ENCODE results near the gene TFE3.
"Not testable (repeated sequence)": the region's sequence is repeated elsewhere in the genome, so short reads cannot be mapped to it uniquely, and the experiment has no call there.

The TFE3 gene

DNA sequence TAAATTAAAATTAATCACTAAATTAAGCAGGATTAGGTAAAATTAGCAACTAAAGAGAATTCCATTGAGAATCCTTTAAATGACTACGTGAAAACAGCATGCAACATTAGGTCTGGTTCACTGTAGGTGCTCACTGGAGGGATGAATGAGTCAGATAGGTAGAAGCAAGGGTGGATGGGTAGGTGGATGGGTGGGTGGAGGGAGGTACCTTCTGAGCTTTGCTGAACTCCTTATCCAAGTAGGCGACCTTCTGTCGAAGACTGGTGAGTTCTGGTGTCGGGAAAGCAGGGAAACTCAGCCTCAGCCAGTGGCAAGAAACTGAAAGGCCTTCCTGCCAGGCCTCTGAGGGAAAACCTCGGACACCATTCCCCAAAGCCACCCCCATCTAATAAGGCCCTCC, 44.1 kb downstream of the TFE3 start:
- no peak for DNase-seq

- DNase-seq = no peak
Measured at GRCh38 chrX:48998391-48998790, 44.8 kb downstream of the TFE3 start.

DNA sequence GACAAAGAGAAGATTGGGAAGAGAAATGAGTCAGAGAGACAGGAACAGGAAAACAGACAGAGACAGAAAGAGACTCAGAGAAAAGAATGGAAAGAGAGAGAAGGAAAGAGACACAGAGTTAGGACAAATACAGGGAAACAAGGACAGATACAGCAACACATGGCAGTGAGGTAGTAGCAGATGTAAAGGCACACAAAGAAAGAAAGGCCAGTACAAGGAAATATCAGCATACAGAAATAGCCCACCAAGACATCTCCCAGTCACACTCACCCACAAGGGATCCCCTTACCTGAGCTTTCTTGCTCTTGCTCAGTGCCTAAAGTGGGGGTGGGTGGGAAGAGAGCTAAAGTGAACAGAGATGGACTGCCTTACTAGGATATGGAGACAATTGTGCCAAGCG, 45.3 kb downstream of the TFE3 start:
- no peak for DNase-seq

- DNase-seq = no peak
Measured at GRCh38 chrX:48997455-48997854, 45.7 kb downstream of the TFE3 start.

GRCh38 chrX:48996969-48997368, 46.2 kb downstream of the TFE3 start:
- no peak for DNase-seq

GRCh38 chrX:48992341-48992740, 50.8 kb downstream of the TFE3 start:
- DNase-seq = no peak

GRCh38 chrX:48989483-48989882, 53.7 kb downstream of the TFE3 start:
- no peak for DNase-seq

- DNase-seq = no peak
Measured at GRCh38 chrX:48983896-48984295, 59.3 kb downstream of the TFE3 start.

DNA sequence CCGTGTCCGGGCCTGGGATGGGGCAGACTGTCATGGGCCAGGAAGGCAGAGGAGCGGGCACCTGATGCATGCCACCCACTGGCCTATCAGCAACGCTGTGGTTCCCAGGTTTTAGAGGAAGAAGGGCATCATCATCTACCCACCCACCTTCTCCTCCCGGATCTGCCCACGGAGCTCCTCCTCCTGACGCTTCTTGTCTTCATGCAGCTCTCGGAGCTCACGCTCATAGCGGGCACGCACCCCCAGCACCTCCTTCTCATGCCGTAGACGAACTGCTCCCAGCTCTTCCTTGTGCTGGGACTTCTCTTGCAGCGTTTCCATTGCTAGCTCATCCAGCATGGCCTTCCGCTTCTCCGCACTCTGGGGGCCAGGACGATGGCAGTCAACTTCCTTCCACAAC, 60.1 kb downstream of the TFE3 start:
- DNase-seq = no peak

DNA sequence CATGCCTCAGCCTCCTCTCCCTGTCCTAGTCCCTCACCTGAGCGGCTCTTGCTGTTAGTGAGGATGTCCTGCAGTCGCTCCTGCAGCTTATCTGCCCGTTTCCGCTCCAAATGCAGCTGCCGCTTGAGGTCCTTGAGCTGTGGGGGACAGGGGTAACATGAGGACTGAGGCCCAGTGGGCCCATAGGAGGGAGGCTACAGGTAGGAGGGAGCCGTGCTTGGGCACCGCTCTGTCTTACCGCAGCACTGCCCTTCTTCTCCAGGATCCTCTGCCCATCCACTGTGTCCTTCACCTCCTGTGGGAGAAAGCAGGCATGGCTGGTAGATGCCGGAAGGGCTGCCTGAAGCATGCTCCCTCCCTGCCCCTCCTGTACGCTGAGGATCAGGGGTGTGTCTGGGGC, 62.0 kb downstream of the TFE3 start:
- DNase-seq = no peak

GRCh38 chrX:48980341-48980740, 62.8 kb downstream of the TFE3 start:
- DNase-seq = not testable (repeated sequence)

Data from islet precursor cell (in vitro differentiated cells).